Osteocyte (in vitro differentiated cells): Measurements from ENCODE around the gene LMBRD2. TPM values are rescaled to one million over a fixed set of nuclear protein-coding genes. Genes with fewer than 3 reads are reported as not detected.
"Not testable (repeated sequence)": the region's sequence is repeated elsewhere in the genome, so short reads cannot be mapped to it uniquely, and the experiment has no call there.

Experiments
- DNase-seq: peaks from one replicate; pipeline ENCODE4 v3.0.0; 2021; ENCODE audit warnings: mixed read lengths; ENCODE audit not compliant: unreplicated experiment; ENCODE audit errors: extremely low spot score
- H3K27ac Mint-ChIP-seq: one replicate; pipeline ENCODE4 v1.8.0; 2021; ENCODE audit warnings: mild to moderate bottlenecking, mixed read lengths; ENCODE audit not compliant: unreplicated experiment
- H3K27me3 Mint-ChIP-seq: one replicate; pipeline ENCODE4 v1.8.0; 2021; ENCODE audit warnings: mixed read lengths; ENCODE audit not compliant: unreplicated experiment
- H3K36me3 Mint-ChIP-seq: one replicate; pipeline ENCODE4 v1.8.0; 2021; ENCODE audit warnings: mixed read lengths; ENCODE audit not compliant: unreplicated experiment
- H3K4me1 Mint-ChIP-seq: one replicate; pipeline ENCODE4 v1.8.0; 2021; ENCODE audit warnings: mixed read lengths; ENCODE audit not compliant: unreplicated experiment
- H3K4me3 Mint-ChIP-seq: one replicate; pipeline ENCODE4 v1.8.0; 2021; ENCODE audit warnings: mild to moderate bottlenecking, moderate library complexity, mixed read lengths; ENCODE audit not compliant: unreplicated experiment
- H3K9me3 Mint-ChIP-seq: one replicate; pipeline ENCODE4 v1.8.0; 2021; ENCODE audit warnings: mixed read lengths; ENCODE audit not compliant: unreplicated experiment
- total RNA-seq: library from RNA; stranded (reverse); gene quantifications from 2 replicates; pipeline ENCODE4 v1.2.1, GENCODE V29; 2021
- TF ChIP-seq, protein P1 (sequence below): fragments of 200-600 bp; sonication (generic); IDR thresholded peaks from 2 replicates; pipeline ENCODE4 v1.5.0; 2021; ENCODE audit warnings: antibody characterized with exemption, mild to moderate bottlenecking, moderate library complexity

Gene LMBRD2
- total RNA-seq, 1 donor from 2014 or later = 8.2 TPM

- H3K27ac Mint-ChIP-seq = no peak overlapping the region
- TF ChIP-seq, protein P1, sequence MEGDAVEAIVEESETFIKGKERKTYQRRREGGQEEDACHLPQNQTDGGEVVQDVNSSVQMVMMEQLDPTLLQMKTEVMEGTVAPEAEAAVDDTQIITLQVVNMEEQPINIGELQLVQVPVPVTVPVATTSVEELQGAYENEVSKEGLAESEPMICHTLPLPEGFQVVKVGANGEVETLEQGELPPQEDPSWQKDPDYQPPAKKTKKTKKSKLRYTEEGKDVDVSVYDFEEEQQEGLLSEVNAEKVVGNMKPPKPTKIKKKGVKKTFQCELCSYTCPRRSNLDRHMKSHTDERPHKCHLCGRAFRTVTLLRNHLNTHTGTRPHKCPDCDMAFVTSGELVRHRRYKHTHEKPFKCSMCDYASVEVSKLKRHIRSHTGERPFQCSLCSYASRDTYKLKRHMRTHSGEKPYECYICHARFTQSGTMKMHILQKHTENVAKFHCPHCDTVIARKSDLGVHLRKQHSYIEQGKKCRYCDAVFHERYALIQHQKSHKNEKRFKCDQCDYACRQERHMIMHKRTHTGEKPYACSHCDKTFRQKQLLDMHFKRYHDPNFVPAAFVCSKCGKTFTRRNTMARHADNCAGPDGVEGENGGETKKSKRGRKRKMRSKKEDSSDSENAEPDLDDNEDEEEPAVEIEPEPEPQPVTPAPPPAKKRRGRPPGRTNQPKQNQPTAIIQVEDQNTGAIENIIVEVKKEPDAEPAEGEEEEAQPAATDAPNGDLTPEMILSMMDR = no peak
- no peaks in the 10 kb centered on the region for H3K27me3 Mint-ChIP-seq
- H3K36me3 Mint-ChIP-seq = peaks cover 67% of the 10 kb centered on the region
- H3K9me3 Mint-ChIP-seq = peaks cover 9% of the 10 kb centered on the region
- H3K4me3 Mint-ChIP-seq = no peak overlapping the region
- H3K4me1 Mint-ChIP-seq = no peaks in the 10 kb centered on the region
- DNase-seq = no peak
These were observed 42.1 kb upstream of the LMBRD2 start for GRCh38 chr5:36193746-36194145.

- H3K4me1 Mint-ChIP-seq, H3K4me3 Mint-ChIP-seq, DNase-seq, H3K27me3 Mint-ChIP-seq, H3K27ac Mint-ChIP-seq: not testable (repeated sequence)
- peaks cover 69% of the 10 kb centered on the region for H3K36me3 Mint-ChIP-seq
- H3K9me3 Mint-ChIP-seq = peaks cover 19% of the 10 kb centered on the region
These were observed 32.7 kb upstream of the LMBRD2 start for GRCh38 chr5:36184408-36184807.

- peaks cover 5% of the 10 kb centered on the region for H3K9me3 Mint-ChIP-seq
- H3K27me3 Mint-ChIP-seq = no peaks in the 10 kb centered on the region
- no peak for DNase-seq
- TF ChIP-seq, protein P1 = no peak
- no peak overlapping the region for H3K27ac Mint-ChIP-seq
- no peaks in the 10 kb centered on the region for H3K4me1 Mint-ChIP-seq
- H3K36me3 Mint-ChIP-seq = peaks cover 59% of the 10 kb centered on the region
- H3K4me3 Mint-ChIP-seq = no peak overlapping the region
These were observed 30.1 kb upstream of the LMBRD2 start for GRCh38 chr5:36181774-36182173.

- Mint-ChIP-seq H3K9me3 (peaks cover 3% of the 10 kb centered on the region), H3K36me3 (peaks cover 52% of the 10 kb centered on the region), H3K4me1 (no peaks in the 10 kb centered on the region), H3K27me3 (no peaks in the 10 kb centered on the region), H3K27ac (no peak overlapping the region), H3K4me3 (no peak overlapping the region)
- DNase-seq = no peak
- TF ChIP-seq, protein P1 = no peak
These were observed 29.1 kb upstream of the LMBRD2 start for GRCh38 chr5:36180556-36181350.

DNA sequence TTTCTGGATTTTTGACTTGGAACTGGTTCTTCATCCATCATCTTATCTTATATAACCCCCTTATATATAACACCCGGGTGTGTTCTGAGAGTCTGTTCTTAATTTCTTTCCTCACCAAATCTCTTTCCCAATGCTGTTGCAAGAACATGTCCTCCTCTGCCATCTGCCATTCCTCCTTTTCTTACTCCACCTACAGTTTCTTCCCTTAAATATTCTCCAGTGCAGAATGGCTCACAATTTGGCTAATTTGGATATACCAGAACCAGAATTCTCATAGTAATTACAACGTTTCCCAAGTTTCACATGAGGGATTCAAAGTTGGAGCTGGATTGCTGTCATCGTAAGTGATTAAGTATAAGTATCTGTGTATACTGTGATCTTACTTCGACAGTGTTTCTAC, 28.3 kb upstream of the LMBRD2 start:
- peaks cover 2% of the 10 kb centered on the region for H3K9me3 Mint-ChIP-seq
- no peaks in the 10 kb centered on the region for H3K4me1 Mint-ChIP-seq
- H3K4me3 Mint-ChIP-seq = no peak overlapping the region
- DNase-seq = no peak
- H3K27ac Mint-ChIP-seq = no peak overlapping the region
- peaks cover 47% of the 10 kb centered on the region for H3K36me3 Mint-ChIP-seq
- TF ChIP-seq, protein P1 = no peak
- no peaks in the 10 kb centered on the region for H3K27me3 Mint-ChIP-seq
